H1 (cell line): ENCODE results near the gene OOSP3.
"Not testable (repeated sequence)": the region's sequence is repeated elsewhere in the genome, so short reads cannot be mapped to it uniquely, and the experiment has no call there.

Source experiments
- EP300 ChIP-seq, 2 experiments: IDR thresholded peaks; 1 replicate in 1 of 2; 2 replicates in 1 of 2; pipeline ENCODE4 v1.6.1; 2011 to 2012; ENCODE audit warnings: low read depth in 2 of 2, low read length in 2 of 2, mild to moderate bottlenecking in 2 of 2, borderline replicate concordance in 1 of 2, inconsistent platforms in 1 of 2, moderate library complexity in 1 of 2
- HDAC2 ChIP-seq, 2 experiments: fragments of 300-600 bp in 1 of 2; sonication (generic) in 1 of 2; IDR thresholded peaks; 2 replicates each; pipeline ENCODE4 v1.6.1; 2011 to 2012; ENCODE audit warnings: low read depth in 2 of 2, low read length in 2 of 2, mild to moderate bottlenecking in 2 of 2, moderate library complexity in 2 of 2, borderline replicate concordance in 1 of 2, inconsistent platforms in 1 of 2
- JUN ChIP-seq: IDR thresholded peaks from 2 replicates; pipeline ENCODE4 v1.6.1; 2011; ENCODE audit warnings: low read depth, mild to moderate bottlenecking, improper control_type of control experiment, low read length
- POLR2AphosphoS5 ChIP-seq: IDR thresholded peaks from 2 replicates; pipeline ENCODE4 v1.6.1; 2011; ENCODE audit warnings: low read depth, low read length
- RXRA ChIP-seq: IDR thresholded peaks from 2 replicates; pipeline ENCODE4 v1.6.1; 2011; ENCODE audit warnings: low read depth, mild to moderate bottlenecking, low read length, moderate library complexity; ENCODE audit not compliant: insufficient read depth
- SIRT6 ChIP-seq: IDR thresholded peaks from one replicate; pipeline ENCODE4 v1.7.1; 2012; ENCODE audit warnings: low read length, inconsistent platforms
- YY1 ChIP-seq: IDR thresholded peaks from 2 replicates; pipeline ENCODE4 v1.6.1; 2011; ENCODE audit warnings: low read depth, mild to moderate bottlenecking, low read length
- ZNF274 ChIP-seq: IDR thresholded peaks from 2 replicates; pipeline ENCODE4 v1.7.0; 2012; ENCODE audit warnings: low read length, borderline replicate concordance; ENCODE audit errors: extremely low read depth
- TF ChIP-seq, protein P1 (sequence below): IDR thresholded peaks from 2 replicates; pipeline ENCODE4 v1.6.1; 2012; ENCODE audit warnings: inconsistent platforms
- TF ChIP-seq, protein P2 (sequence below), 3 experiments: IDR thresholded peaks; 1 replicate in 2 of 3; 2 replicates in 1 of 3; pipeline versions ENCODE4 v1.5.1 to v1.6.1; 2011; ENCODE audit warnings: low read length in 3 of 3, mild to moderate bottlenecking in 3 of 3, inconsistent platforms in 2 of 3, low read depth in 1 of 3, moderate library complexity in 1 of 3; ENCODE audit not compliant: insufficient read depth in 1 of 3; ENCODE audit errors: control extremely low read depth in 1 of 3
- TF ChIP-seq, protein P3 (sequence below): IDR thresholded peaks from 2 replicates; pipeline ENCODE4 v1.6.1; 2011; ENCODE audit warnings: low read depth, mild to moderate bottlenecking, low read length; ENCODE audit not compliant: insufficient read depth
- TF ChIP-seq, protein P4 (sequence below): IDR thresholded peaks from 2 replicates; pipeline ENCODE4 v1.6.1; 2011; ENCODE audit warnings: low read length, improper control_type of control experiment

DNA sequence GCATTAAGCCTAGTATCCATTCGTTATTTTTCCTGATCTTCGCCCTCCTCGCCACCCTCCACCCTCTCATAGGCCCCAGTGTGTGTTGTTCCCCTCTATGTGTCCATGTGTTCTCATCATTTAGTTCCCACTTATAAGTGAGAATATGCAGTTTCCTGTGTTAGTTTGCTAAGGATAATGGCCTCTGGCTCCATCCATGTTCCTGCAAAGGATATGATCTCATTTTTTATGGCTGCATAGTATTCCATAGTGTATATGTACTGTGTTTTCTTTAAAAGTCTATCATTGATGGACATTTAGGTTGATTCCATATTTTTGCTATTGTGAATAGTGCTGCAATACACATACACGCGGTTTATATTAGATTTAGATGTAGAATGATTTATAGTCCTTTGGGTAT, 27.2 kb upstream of the OOSP3 start:
- not testable (repeated sequence) for TF ChIP-seq JUN; EP300 (IDR thresholded peaks at IDR 0.05; ENCODE audit: borderline replicate concordance in 1 of 2, low read depth in 2 of 2, low read length in 2 of 2); SIRT6; POLR2AphosphoS5; YY1; RXRA; ZNF274; HDAC2 (IDR thresholded peaks at IDR 0.05; ENCODE audit: borderline replicate concordance in 1 of 2, low read depth in 2 of 2, low read length in 2 of 2)
- TF ChIP-seq, protein P1, sequence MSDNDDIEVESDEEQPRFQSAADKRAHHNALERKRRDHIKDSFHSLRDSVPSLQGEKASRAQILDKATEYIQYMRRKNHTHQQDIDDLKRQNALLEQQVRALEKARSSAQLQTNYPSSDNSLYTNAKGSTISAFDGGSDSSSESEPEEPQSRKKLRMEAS = not testable (repeated sequence)
- TF ChIP-seq, protein P2, sequence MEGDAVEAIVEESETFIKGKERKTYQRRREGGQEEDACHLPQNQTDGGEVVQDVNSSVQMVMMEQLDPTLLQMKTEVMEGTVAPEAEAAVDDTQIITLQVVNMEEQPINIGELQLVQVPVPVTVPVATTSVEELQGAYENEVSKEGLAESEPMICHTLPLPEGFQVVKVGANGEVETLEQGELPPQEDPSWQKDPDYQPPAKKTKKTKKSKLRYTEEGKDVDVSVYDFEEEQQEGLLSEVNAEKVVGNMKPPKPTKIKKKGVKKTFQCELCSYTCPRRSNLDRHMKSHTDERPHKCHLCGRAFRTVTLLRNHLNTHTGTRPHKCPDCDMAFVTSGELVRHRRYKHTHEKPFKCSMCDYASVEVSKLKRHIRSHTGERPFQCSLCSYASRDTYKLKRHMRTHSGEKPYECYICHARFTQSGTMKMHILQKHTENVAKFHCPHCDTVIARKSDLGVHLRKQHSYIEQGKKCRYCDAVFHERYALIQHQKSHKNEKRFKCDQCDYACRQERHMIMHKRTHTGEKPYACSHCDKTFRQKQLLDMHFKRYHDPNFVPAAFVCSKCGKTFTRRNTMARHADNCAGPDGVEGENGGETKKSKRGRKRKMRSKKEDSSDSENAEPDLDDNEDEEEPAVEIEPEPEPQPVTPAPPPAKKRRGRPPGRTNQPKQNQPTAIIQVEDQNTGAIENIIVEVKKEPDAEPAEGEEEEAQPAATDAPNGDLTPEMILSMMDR (IDR thresholded peaks at IDR 0.05; ENCODE audit: control extremely low read depth in 1 of 3, insufficient read depth in 1 of 3, low read depth in 1 of 3, low read length in 3 of 3) = not testable (repeated sequence)
- TF ChIP-seq, protein P3, sequence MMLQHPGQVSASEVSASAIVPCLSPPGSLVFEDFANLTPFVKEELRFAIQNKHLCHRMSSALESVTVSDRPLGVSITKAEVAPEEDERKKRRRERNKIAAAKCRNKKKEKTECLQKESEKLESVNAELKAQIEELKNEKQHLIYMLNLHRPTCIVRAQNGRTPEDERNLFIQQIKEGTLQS = not testable (repeated sequence)
- TF ChIP-seq, protein P4, sequence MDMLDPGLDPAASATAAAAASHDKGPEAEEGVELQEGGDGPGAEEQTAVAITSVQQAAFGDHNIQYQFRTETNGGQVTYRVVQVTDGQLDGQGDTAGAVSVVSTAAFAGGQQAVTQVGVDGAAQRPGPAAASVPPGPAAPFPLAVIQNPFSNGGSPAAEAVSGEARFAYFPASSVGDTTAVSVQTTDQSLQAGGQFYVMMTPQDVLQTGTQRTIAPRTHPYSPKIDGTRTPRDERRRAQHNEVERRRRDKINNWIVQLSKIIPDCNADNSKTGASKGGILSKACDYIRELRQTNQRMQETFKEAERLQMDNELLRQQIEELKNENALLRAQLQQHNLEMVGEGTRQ = not testable (repeated sequence)
